GM11168 (cell line): ENCODE measurements around the gene ANTKMT.

Source experiments
- in situ Hi-C: fragments of 300-500 bp; cut with MboI; formaldehyde crosslinking; loops from one replicate; pipeline ENCODE4 v1.12.0; 2022; ENCODE audit warnings: low sequenced_read_pairs; ENCODE audit not compliant: unreplicated experiment

The ANTKMT gene, protein sequence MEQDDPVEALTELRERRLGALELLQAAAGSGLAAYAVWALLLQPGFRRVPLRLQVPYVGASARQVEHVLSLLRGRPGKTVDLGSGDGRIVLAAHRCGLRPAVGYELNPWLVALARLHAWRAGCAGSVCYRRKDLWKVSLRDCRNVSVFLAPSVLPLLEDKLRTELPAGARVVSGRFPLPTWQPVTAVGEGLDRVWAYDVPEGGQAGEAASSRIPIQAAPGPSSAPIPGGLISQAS

GRCh38 chr16:720990-721764, at the start of gene ANTKMT:
TSS of gene ANTKMT (plus strand) at chr16:721146. CDS start at chr16:721275, 129 bp downstream.
- in situ Hi-C loops, result no loop called here

GRCh38 chr16:671353-672131, 49.4 kb upstream of the ANTKMT start:
- in situ Hi-C loops, result no loop called here

- in situ Hi-C loops, result no loop called here
Observed at GRCh38 chr16:672371-672770, 48.6 kb upstream of the ANTKMT start.

DNA sequence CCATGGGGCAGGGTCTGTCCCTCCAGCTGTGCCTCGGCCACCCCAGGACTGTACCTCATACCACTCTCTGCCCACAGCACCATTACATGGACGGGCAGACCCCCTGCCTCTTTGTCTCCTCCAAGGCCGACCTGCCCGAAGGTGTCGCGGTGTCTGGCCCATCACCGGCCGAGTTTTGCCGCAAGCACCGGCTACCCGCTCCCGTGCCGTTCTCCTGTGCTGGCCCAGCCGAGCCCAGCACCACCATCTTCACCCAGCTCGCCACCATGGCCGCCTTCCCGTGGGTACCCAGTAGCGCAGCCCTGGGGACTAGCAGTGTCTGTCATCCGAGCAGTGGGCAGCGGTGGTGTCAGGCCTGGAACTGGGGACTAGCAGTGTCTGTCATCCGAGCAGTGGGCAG, 48.1 kb upstream of the ANTKMT start:
- in situ Hi-C loops, result no loop called here

DNA sequence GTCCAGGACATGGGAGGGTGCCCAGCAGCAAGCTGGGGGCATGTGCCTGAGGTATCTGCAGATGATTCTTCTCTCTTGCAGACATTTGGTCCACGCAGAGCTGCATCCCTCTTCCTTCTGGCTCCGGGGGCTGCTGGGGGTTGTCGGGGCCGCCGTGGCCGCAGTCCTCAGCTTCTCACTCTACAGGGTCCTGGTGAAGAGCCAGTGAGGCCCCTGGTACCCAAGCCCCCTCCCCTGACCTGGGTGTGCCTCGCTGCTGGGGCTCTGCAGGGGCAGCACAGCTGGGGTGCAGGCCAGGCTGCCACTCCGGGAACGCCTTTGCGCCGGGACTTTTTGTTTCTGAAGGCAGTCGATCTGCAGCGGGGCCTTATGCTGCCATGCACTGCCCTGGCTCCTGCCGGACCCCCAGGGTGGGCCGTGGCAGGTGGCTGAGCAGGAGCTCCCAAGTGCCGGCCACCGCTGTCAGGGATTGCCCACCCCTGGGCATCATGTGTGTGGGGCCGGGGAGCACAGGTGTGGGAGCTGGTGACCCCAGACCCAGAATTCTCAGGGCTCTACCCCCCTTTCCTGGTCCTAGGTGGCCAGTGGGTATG, 47.5 kb upstream of the ANTKMT start:
- in situ Hi-C loops, result no loop called here

- in situ Hi-C loops, result no loop called here
Observed at GRCh38 chr16:674214-674881, 46.6 kb upstream of the ANTKMT start.

DNA sequence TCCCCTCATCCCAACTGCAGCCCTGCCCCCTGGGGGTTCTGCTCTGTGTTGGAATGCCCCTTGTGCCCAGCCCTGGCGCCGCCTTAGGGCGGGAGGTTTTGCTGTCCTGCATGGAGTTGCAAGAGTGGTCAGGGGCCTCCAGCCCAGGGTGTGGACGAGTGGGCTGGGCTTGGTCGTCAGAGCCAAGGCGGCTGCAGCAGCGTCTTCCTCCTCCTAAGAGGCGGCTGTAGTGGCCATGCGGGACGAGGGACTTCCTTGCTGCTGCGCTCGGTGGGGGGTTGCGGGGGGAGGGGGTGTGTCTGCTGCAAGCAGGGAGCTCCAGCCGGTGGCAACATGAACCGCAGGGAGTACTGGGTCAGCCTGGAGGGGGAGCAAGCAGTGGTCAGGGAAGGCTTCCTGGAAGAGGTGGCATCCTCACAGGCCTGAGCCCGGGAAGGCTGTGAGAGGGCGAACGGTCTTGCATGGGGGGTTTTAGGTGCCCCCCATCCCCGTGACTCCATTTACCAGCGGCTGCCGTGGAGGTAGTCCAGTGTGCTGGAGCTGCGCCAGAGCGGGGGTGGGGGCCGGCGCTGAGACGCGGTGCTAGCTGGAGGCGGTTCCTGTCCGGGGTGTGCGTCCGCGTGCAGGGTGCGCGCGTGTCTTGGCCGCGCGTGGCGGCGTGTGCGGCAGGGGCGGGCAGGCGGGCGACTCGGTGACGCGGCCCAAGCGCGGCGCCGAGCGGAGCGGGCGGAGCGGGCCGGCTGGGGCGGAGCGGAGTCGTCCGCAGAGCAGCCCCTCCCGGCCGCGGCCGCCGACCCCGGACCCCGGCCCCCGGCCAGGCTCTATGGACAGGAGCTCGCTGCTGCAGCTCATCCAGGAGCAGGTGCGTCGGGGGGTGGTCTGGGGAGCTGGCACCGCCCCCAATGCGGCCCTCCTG, 45.7 kb upstream of the ANTKMT start, which contains the start of gene RHBDL1:
TSS of gene RHBDL1 (plus strand) at position 704 of the 916 bp plus-strand sequence. CDS start at position 824, 120 bp downstream.
- in situ Hi-C loops, result no loop called here

- in situ Hi-C loops, result no loop called here
Observed at GRCh38 chr16:675884-676564, 44.9 kb upstream of the ANTKMT start.

DNA sequence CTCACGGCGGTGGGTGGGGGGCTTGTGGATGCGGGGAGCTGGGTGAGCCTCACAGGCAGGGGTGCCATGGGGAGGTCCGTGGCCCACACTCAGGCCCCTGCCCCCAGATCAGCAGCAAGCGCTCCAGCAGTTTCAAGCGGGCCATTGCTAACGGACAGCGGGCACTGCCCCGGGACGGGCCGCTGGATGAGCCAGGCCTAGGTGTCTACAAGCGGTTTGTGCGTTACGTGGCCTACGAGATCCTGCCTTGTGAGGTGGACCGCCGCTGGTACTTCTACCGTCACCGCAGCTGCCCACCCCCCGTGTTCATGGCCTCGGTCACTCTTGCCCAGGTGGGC, 44.4 kb upstream of the ANTKMT start:
- in situ Hi-C loops, result no loop called here

- in situ Hi-C loops, result no loop called here
Observed at GRCh38 chr16:676913-677312, 44.0 kb upstream of the ANTKMT start.

- in situ Hi-C loops, result no loop called here
Observed at GRCh38 chr16:677316-678190, 43.4 kb upstream of the ANTKMT start.

DNA sequence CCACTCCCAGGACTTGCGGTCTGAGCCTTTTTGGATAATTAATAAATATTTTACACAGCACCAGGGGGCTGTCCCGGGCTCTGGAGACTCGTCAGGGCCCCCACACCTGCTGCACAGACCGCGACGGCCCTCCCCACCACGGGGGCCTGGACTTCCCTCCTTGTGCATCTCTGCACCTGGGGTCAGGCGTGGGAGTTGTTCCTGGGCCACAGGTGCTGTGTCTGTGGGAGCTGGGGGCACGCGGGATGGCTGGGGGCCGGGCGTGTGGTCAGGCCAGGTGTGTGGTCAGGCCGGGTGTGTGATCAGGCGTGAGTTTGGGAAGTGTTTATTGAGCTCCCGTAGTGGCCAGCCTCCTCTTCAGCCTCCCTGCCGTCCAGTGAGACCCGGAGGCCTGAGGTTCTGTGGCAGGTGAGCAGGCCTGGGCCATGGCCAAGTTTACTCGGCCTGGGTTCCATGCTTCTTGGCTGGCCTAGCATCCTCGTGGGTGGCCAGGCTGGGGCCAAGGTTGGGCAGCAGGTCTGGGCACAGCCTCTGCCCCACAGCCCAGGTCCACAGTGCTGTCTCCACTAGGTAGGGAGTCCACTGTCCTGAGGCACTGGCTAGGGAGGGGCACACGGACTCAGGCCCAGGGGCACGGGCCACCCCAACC, 42.6 kb upstream of the ANTKMT start:
- in situ Hi-C loops, result no loop called here

GRCh38 chr16:678858-679813, 41.8 kb upstream of the ANTKMT start:
- in situ Hi-C loops, result no loop called here

DNA sequence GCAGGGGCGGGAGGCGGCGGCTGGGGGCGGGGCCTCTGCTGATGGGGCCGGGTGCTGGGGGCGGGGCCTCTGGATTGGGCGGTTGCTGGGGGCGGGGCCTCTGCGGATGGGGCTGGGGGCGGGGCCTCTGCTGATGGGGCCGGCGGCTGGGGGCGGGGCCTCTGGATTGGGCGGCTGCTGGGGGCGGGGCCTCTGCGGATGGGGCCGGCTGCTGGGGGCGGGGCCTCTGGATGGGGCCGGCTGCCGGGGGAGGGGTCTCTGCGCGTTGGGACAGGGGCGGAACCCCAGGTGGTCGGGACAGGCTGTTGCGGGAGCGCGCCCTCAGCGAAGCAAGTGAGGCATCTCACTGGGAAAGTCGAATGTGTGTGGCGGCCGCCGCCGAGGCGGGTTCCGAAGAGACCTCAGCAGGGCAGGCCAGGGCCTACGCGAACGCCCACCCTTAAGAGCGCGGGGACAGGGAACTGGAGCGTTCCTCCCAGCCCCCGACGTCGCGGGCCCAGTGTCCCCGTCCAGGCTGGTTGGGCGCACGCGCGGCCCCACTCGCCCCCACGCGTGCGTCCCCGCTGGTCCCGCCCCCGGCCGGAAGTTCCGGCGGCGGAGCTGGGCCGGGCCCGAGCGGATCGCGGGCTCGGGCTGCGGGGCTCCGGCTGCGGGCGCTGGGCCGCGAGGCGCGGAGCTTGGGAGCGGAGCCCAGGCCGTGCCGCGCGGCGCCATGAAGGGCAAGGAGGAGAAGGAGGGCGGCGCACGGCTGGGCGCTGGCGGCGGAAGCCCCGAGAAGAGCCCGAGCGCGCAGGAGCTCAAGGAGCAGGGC, 40.9 kb upstream of the ANTKMT start, which contains the start of gene STUB1:
TSS of gene STUB1 (plus strand) at position 597 of the 811 bp plus-strand sequence. CDS start at position 713, 116 bp downstream.
- in situ Hi-C loops, result no loop called here

DNA sequence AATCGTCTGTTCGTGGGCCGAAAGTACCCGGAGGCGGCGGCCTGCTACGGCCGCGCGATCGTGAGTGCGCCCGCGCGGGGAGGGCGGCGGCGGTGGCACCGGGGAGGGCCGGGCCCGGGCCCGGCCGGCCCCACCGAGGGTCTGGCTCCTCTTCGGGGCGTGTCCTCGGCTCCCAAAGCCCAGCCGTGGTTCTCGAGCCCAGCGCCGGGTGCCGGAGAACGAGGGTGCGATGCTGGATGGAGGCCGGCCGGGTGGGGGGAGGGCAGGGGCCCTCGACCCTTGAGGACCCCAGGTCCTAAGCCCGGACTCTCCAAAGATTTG, 40.4 kb upstream of the ANTKMT start:
- in situ Hi-C loops, result no loop called here
